HG03469 (cell line): Measurements from ENCODE around the gene ZBTB17.
"Not testable (repeated sequence)": the region's sequence is repeated elsewhere in the genome, so short reads cannot be mapped to it uniquely, and the experiment has no call there.

ENCODE experiments used
- ATAC-seq: cut with Tn5 transposase; IDR thresholded peaks from one replicate; pipeline ENCODE4 v1.9.1; 2021; ENCODE audit warnings: mild to moderate bottlenecking, moderate library complexity, moderate number of reproducible peaks; ENCODE audit not compliant: unreplicated experiment

ZBTB17 gene

DNA sequence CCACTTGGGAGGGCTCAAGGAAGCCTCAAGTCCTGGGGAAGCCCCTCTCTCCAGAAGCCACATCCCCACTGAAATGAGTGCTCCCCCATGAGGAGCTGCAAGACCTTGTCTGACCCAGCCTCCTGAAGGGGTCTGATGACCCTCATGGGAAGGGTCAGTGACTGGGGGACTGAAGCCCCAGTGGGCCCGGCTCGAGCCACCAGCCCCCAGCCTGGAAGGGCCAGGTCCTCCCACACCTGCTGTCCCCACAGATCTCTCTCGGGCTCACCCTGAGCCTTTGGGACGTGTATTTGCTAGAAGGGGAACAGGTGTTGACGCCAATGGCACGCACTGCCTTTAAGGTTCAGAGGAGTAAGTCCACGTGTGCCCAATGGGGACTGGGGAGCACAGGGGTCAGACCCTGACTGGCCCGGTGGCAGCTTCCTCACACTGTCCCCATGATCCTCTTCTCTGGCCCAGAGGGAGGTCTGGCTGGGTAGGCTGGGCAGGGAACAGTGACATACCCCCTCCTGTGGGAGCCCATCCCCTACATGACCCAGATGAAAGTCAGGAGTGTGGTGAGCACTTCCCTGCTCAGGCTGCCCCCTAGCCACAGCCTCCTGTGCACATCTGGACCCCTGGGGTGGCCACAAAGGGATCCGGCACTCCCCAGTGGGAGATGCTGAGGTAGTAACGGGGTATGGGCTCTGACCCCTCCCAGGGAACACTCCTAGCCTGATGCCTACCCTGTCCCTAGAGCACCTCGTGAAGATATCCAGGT, 15.7 kb upstream of the ZBTB17 start:
- no peak for ATAC-seq

DNA sequence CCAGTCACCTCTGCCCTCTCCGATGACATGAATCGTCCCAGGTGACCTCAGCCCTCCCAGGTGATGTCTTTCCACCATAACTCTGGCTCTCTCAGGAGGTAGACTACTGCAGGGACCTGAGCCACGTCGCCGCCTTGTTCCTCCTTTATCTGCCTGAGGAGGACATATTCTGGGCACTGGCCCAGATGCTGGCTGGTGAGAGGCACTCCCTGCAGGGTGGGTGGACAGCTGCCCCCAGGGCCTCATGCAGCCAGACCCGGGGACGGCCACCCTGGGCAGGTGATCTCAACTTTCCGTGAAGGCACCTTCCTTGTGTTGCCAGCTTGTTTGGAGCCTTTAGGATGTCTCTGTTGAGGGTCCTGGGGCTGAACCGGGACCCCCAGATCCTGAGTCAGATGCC, 13.9 kb upstream of the ZBTB17 start:
- no peak for ATAC-seq

DNA sequence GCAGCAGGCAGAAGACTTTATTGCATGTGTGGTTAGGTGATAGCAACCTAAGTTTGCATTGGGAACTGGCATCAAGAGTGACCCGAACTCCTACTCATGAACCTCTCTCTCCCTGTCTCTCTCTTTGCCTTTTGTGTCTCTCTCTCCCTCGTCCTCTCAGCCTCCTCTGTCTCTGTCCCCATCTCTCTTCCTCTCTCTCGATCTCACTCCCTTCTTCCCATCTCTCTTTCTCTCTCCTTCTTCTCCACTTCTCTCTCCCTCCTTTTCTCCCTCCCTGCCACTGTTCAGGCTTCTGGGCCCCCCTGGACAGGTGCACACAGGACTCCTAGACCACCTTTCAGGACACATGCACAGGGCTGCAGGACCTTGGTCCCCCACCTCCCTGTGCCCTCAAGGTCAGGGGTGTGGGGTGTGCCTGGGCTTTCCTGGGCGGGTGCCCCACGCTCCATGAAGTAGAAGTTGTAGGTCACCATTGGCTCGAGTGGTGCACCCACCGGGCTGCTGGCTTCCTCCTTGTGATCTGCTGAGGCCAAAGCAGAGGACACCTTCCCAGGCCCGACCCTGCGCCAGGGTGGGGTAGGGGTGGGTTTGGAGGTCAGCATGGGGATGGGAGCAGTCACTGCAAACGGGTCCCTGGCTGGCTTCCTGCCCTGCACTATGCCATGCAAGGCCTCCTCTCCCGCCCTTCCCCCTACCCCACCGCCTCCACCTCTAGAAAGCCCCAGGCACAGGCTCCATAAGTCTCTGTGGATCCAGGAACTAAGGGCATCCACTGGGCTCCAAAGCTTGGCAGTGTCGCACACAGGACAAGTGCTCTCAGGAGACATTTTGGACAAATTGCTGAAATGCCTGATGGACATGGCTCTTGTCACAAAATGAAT, 13.2 kb upstream of the ZBTB17 start:
- ATAC-seq, result no peak

DNA sequence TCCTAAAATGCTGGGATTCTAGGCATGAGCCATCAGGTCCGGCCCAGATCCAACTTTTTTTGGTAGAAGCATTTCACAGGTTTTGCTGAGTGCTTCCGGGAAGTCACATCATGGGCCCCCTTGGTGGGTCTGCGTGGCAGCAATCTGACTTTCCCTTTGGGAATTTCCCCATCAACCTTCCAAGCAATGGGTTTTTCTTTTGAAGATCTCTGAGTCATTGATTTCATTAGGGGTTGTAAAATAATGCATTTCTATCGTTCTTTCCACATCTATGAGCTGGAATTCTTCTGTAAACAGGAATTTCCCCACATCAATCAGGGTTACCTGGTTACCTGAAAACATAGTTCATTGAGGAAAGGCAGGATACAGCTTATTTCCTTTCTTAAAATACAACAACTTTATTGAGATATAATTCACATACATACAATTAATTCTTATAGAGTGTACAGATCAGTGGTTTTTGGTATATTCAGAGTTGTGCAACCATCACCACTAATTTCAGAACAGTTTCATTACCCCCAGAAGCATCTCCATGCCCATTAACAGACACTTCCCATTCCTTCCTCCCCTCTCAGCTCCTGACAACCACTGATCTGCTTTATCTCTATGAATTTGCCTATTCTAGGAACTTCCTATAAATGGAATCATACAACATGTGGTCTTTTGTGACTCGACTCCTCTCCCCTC, 9.9 kb upstream of the ZBTB17 start:
- no peak for ATAC-seq

DNA sequence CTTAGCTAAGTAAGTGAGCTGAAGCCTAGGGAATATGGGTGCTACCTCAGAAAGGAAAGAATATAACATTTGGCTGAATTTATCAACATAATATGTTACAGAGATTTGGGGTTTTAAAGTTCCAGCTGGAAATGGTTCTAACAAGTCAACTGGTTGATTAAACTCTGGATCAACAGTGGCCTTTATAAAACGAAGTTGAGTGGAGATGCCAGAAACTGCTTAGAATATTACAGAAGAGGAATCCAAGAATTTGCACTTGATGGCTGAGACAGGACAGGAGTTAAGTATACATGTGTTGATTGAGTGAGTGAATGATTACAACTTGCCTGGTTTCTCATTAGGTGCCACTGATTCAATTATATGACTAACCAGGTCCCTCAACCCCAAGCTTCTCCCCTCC, 7.4 kb upstream of the ZBTB17 start:
- no peak for ATAC-seq

DNA sequence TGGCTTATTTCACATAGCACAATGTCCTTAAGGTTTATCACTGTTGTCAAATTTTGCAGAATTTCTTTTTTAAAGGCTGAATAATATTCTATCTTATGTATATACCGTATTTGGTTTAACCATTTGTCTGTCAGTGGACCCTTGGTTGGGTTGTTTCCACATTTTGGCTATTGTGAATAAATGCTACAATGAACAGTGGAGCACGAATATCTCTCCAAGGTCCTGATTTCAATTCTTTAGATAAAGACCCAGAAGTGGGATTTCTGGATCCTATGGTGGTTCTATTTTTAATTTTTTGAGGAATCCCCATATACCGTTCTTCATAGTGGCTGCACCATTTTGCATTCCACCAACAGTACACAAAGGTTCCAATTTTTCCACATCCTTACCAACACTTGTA, 5.8 kb upstream of the ZBTB17 start:
- ATAC-seq, result no peak

DNA sequence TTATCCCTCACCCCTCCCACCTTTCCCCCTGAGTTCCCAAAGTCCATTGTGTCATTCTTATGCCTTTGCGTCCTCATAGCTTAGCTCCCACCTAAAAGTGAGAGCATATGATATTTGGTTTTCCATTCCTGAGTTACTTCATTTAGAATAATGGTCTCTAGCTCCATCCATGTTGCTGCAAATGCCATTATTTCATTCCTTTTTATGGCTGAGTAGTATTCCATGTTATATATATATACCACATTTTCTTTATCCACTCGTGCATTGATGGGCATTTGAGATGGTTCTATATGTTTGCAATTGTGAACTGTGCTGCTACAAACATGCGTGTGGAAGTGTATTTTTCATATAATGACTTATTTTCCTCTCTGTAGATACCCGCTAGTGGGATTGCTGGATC, 2.0 kb upstream of the ZBTB17 start:
- not testable (repeated sequence) for ATAC-seq

DNA sequence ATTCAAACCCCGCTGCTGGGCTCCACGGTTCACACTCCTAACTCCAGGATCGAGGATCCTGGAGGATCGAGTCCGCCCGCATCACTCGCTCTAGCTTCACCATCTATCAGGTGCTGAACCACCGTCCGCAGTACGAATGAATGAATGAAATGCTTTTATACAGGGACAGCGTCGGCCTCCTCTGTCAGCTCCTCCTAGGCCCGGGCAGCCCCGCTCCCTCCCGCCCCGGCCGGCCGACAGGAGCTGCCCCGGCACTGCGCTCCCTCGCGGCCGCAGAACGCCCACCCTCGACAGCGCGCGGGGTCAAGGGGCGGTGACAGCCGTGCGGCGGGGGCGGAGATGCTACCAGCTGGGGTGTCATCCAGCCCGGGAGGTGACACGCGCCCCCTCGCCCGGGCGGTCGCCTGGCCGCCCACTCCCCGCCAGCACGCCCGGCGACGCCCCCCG, 520 bp downstream of the ZBTB17 start:
- peak; percentile 27 for ATAC-seq

DNA sequence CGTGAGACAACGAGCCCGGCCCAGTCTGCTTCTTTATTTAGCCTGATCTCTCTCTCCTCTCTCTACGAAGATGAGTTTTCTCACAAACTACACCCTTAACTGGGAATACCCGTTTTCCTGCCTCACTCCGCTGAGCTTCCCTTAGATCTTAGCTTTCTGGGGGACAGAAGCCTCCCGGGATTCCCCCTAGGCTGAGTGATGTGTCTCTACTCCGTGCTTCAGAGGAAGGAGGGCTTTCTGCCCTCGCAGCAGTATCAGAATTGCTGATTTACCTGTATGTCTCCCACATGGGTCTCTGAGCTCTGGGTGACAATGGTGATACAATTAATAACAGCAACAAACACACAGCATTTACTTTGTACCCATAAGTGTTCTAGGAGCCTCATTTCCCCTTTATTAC, 1.0 kb downstream of the ZBTB17 start:
- ATAC-seq, result no peak

DNA sequence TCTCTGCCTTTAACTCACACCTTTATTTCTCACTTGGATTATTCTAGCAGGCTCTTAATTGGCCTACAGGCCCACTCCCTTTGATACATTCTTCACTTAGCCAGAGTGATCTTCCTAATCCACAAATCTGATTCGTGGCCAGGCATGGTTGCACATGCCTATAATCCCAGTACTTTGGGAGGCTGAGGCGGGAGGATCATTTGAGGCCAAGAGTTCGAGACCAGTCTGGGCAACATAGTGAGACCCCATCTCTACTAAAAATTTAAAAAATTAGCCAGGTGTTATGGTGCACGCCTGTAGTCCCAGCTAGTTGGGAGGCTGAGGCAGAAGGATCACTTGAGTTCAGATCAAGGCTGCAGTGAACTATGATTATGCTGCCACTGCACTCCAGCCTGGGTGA, 2.1 kb downstream of the ZBTB17 start:
- ATAC-seq, result no peak

DNA sequence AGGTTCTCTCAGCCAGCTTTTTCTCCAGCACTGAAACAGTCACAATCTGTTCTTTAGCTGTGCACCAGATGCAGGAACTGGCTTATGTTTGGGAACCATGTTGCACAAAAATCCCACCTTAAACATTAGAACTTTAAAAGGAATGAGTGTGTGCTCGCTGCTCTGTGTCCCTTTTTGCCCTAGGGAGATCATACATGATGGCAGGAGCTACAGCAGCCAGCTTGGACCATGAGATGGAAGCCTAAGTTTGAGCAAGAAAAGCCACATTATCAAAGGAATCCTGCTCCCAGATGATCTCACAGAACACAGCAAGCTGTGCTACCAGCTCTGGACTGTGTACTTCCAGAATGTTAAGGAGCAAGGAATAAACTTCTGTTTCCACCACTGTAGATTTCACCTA, 3.5 kb downstream of the ZBTB17 start:
- ATAC-seq, result no peak

DNA sequence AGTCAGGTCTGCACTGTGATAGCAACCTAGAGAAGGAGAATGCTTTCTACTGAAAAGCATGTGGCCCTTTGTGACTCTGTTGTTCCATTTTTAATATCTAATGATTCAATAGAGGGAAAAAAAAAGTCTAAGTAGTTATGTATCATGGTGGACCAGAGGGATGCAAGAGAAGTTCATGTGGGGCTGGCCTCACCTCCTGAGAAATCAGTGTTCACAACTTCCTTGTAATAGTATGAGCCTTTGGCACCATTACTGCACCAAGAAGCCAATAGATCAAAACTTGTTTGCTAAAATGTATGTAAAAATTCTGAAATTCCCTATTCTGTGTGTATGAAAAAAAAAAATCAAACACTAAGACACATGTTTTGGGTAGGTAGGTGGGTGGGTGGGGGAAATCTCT, 5.0 kb downstream of the ZBTB17 start:
- ATAC-seq, result no peak

DNA sequence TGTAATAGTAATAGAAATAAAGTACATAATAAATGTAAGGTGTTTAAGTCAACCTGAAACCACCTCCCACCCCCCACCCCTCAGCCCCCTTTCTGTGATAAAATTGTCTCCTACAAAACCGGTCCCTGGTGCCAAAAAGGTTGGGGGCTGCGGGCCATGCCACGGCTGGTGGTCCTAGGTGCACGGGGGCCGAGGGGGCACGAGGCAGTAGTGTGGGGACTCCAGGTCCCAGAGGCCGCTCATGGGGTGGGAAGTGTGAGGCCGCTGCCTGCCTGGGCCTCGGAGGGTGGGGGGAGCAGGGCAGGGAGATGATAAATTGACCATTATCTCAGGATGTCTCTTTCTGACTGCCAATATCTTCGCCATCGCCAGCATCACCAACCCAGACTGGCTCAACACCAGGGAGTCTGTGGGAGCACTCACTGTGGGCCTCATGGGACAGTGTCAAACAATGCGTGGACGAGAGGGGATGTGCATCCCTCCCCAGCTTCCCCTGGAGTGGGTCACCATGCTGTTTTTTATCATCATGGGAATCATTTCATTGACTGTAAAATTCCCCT, 6.5 kb downstream of the ZBTB17 start:
- no peak for ATAC-seq

DNA sequence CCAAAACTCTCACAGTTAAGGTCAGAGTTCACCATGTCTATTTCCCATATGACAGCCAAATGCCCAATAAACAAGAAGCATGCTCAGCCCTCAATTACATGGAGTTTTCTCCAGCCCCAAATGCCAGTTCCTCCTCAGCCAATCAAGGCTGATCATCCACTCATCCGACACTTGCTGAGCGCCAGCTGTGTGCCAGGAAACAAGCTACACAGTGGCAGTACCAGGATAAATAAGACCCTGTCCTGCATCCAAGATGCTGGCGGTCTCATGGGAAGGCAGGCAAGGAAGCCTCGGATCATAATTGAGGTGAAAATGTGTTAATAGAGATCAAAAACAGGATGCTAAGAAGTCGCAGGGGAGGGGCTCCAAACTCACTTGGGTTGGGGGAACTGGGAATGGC, 7.7 kb downstream of the ZBTB17 start:
- no peak for ATAC-seq

DNA sequence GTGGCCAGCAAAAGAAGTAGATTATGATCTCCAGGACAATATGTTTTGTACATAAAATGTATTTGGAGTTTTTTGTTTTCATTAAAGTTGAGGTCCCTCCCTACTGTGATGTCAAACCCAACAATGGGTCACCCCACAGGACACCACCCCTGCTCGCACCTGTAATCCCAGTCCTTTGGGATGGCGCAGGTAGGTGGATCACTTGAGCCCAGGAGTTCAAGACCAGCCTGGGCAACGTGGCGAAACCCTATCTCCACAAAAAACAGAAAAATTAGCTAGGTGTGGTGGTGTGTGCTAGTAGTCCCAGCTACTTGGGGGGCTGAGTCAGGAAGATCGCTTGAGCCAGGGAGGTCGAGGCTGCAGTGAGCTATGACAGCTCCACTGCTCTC, 9.0 kb downstream of the ZBTB17 start:
- no peak for ATAC-seq

DNA sequence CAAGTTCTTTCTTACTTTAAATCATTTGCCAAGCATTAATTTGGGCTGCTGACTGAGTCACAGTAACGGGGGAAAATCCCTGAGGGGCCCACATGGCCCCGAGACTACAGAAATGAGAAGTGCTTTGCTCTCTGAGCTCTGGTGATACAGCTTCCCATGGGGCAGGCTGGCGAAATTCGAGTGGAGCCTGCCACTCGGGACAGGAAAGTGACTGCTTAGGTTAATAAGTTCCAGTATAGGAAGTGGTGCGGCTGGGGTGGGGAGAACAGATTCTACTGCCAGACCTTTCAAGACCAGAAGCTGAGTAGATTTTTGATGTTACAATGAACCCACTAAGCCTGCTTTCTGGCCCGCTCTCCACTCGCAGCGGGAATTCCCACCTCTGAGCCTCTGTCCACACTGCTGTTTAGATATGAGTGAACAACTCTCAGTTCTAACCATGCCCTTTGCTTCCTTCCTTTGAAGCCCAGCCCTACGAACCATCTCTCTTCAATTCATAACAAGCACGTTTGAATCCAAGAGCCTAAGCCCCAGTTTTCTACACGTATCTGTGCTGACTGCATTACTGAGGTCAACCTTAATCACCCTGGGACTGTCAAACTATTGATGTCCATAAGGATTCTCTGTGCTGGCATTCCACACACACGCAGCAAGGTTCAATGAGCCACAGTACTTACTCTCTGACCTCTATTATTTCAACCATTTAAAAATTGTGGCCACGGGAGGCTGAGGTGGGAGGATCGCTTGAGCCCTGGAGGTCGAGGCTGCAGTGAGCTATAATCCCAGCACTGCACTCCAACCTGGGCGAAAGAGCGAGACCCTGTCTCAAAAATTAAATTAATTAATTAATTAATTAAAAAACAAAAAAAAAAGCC, 9.6 kb downstream of the ZBTB17 start:
- ATAC-seq, result peak; percentile 37

DNA sequence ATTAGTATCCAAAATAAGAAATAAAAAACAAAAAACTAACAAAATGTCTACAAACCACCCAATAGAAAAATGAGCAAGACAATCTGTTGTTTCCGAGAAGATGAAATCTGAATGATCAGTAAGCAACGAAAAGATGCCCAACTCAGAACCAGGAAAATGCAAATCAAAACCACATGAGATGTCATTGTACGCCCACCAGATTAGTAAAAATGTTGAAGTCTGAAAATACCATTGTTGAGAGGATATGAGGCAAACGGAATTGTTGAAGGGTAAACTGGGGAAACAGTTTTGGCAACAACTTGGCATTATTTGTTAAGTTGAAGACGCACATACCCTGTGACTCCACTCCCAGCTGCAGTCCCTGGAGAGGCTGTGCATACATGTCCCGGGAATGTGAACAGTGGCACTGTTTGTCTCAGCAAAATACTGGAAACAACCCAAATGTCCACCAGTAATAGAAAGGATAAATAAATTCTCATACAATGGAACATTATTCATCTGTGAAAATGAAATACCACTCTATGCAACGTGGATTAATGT, 10.6 kb downstream of the ZBTB17 start:
- ATAC-seq, result no peak

DNA sequence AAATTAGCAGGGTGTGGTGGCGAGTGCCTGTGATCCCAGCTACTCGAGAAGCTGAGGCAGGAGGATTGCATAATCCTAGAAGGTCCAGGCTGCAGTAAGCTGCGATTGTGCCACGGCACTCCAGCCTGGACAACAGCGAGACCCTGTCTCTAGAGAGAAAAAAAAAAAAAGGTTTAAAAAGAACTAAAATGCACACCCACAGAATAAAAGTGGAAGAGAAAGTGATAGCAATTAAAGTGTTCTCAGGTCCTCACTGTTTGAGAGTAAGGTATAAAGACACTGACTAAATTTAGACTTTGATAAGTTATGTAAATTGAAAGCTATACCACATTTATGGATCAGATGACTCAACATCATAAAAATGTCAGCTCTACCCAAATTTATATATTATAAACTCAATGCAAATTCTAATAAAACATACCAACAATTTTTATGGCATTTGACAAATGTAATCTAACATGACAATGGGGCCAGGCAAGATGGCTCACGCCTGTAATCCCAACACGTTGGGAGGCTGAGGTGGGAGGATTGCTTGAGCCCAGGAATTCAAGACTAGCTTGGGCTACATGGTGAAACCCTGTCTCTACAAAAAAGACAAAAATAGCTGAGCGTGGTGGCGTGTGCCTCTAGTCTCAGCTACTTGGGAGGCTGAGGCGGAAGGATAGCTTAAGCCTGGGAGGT, 11.8 kb downstream of the ZBTB17 start:
- no peak for ATAC-seq

DNA sequence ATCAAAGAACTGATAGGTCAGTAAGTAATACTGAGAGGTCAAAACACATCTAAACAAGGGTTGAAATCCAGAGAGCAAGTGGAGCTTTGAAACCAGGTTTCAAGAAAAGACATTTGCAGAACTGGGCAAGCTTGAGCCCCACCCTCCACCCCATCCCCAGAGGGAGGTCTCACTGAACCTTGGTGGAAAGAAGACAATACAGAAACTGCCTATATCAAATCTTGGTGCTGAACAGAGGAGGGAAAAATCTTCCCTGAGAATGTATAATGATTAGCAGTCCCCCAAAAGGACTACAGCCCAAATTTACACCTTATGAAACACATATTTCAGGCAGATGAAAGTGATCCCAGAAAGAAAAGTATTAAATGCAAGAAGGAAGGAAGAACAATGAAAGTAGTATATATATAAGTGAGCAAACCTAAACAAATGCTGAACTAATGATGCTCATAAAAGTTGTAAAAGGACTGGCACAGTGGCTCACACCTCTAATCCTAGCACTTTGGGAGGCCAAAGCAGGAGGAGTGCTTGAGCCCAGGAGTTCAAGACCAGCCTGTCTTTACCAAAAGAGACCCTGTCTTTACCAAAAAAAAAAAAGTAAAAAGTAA, 12.4 kb downstream of the ZBTB17 start:
- no peak for ATAC-seq
